Activated gamma-delta T cell treated with Interleukin-2 at 50 U/mL for 16 hours (primary cell): ENCODE results near the gene IMMP2L.

Experiments used
- DNase-seq: peaks from one replicate; pipeline ENCODE4 v3.0.0-alpha.2; 2020

Gene IMMP2L

DNA sequence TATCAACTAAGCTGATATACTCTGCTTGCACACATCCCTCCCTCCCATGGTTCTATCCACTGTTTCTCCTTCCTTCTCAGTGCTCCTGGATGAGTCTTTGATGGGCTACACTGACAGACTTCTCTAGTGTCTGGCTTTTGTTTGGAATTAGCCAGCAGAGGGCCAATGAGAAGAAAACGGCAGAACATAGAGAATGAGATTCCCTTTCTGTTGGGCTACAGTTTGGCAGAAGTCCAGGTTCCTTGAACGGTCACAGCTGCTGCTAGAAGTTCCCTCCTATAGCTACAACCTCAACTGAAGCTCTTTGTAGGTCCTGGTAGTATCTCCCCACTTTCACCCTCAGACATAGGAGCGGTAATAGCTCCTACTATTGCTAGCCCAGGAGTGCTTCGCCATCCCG, 722.4 kb downstream of the IMMP2L start:
- no peak for DNase-seq

DNA sequence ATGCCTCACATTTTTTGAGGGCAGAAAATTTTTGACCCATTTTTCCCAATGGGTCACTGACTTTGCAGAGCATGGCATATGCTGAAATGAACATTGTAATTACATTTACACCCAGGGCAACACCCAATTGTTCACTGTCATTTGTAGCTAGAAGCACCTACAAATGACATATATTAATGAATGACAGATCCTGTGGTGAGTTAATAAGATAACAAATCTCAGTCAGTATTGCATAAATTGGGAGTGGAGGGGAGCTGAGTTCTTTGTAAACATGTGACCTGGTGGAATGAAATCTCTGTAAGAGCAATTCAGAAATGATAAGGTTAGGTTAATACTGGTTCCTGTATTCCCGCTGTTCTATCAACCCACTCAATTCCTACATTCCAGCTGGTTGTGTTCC, 726.4 kb downstream of the IMMP2L start:
- DNase-seq = no peak

DNA sequence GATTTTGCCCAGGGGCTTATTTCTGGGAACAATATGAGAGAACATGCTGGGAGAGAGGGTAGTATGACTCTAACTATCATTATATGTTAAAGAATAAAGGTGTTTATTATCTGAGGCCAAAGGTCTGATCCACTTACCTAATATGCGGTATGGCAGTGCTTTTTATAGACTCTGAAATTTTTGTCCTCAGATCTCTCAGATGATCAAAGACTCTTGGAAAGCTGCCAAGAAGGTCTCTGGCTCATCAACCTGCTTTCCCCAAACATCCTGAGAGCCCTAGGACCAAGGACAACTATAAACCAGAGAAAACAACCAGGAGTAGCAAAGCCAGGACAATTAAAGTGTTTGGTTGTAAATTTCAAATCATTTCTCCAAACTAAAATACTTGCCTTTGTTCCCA, 727.1 kb downstream of the IMMP2L start:
- DNase-seq = no peak

DNA sequence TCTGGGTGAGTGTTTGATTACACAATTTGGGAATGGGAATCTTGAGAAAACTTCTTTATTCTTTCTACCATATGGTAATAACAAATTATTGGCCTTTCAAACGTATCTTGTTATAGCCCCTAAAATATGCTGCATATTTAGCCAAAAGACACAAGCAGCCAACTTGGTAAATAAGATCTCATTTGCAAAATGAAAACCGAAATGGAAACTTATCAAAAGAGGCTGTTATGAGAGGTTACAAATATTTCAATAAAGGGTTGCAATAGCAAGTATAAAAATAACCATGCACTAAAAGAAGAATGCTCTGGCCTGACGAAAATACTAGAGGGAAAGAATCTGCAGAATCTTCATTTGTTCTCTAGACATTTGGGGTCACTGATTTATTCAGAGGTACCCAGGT, 730.9 kb downstream of the IMMP2L start:
- no peak for DNase-seq

DNA sequence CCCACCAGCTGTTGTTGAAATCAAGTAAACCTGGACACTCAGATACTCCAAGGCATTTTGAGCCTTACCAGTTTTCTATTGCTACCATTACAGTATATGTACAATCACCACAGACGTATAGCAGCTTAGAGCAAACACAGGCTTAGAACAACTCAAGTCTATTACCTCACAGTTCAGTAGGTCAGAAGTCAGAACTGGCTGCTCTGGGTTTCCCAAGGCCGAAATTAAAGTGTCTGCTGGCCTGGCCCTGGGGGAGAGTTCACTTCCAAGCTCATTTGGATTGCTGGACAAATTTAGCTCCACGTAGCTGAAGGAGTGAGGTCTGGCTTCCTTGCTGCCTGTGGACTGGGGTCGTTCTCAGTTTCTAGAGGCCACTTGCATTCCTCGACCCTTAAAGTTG, 731.5 kb downstream of the IMMP2L start:
- DNase-seq = no peak

DNA sequence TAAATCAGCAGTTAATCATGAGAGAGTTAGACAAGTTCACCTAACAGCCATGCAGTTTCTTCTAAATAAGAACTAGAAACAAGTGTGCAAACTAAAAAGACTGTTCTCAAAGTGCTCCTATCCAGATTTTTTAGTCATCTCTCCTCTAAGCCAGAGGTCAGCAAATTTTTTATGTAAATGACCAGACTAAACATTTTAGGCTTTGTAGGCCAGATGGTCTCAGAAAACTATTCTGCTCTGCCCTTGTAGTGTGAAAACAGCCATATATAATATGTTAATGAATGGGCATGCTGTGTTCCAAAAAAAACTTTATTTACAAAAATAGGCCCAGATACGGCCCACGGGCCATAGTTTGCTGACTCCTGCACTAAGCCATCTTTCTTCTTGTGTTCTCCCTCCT, 734.4 kb downstream of the IMMP2L start:
- no peak for DNase-seq

DNA sequence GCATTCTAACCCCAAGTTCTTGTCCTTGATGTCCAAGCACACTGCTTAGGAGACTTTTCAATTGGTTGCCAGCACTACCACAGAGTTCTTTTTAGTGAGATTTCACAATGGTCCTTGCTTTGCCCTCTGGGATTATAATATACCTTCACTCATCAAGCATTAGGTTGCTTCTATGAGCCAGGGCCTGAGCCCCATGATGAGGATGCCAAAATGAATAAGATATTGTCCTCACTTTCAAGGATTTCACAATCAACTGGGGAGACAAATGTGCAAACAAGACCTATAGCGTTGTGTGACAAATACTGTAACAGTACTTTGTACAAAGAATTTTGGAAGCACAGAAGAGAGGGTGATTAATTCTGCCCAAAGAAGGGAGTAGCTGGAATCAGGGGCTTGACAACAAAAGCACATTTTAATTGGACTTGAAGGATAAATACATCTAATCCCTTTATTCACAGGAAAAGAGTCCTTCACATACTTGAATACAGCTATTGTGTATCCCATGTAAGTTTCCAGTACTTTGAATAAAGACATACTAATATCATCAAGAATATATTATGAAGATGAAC, 734.9 kb downstream of the IMMP2L start:
- no peak for DNase-seq

DNA sequence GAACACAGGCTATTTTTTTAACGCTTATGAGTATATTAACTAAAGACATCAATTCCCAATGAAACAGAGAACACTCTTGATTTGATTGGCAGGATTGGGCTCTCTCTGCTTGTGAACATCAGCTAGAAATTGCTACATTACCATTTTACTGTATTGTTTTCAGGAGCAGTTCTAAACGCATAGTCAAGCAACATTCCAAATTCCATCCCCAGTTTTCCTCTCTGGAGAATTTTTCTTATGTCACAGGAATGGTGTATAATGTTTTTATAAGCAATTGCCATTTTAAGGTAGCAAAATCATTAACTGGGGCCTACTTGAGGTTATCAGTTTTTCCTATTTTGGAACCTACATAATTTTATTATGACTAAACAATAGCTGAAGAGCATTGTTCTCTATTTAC, 748.3 kb downstream of the IMMP2L start:
- no peak for DNase-seq

DNA sequence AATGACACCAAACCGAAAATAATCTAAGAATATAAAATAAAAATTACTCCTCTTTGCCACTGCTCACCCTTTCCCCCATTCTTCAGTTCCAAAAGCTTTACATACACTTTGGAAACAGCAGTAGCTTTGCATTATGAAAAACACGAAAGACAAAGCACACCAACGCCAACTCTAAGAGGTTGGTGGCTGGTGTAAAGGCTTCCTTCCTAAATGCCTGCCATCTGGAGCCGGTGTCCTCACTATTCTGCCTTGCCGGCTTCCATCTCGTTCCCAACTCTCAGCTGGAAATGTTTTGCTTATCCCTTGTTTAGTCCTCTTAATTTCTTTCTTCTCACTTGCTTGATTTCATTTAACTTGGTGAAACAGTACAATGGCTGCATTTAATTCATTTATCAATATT, 752.5 kb downstream of the IMMP2L start:
- no peak for DNase-seq

DNA sequence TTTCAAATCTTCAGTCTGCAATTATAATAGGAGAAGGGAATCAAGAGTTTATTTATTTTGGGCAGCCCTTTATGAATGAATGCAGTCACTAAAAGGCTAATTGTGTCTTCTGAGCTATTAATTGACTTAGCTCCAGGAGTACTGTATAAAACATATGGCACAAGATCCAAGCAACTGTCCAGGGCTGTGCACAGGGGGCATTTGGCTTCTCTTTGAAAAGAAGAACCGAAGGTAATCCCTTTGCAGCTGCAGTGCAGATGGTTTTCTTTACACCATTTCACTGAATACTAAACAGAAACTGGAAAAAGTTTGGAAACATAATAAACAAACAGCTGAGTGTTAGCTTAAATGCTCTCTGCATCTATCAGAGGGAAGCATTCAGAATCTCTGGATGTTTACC, 753.9 kb downstream of the IMMP2L start:
- no peak for DNase-seq

DNA sequence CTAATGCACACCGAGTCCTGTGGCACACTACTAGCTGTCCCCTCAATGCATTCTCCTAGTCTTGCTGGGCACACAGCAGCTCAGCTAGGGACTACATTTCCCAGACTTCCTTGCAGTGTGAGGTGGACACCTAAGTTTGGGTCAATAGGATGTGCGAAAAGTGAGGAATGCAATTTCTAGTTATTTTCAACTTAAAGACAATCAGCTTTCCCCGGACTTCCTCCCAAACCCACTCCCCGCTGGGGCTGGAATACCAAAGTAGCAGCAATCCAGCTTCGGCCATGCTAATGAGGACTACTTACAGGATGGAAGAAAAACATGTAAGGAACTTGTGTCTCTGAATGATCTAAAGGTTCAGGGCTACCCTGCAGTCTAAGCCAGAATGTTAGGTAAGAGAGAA, 757.8 kb downstream of the IMMP2L start:
- no peak for DNase-seq

DNA sequence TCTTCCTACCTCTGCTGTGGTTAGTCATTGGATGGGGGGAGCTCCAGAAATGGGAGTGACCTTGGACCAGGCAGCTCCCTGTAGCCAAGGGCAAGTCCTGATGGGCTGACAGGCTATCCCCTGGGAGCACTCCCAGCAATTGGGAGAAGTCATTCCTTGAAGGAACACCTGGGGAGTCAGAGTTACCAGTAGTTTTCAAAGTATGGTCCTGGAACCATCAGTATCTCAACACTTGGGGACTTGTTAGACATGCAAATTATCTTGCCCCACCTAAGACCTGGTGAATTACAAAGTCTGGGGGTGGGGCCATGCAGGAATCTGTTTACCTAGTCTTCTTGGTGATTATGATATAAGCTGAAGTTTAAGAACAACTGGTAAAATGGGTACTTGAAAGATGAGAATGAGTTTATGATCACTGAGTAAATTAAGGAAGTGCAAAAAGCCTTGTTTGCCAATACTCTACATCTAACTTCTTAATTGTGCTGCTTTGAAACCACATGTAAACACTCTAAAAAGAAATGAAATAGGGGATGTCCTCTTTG, 758.6 kb downstream of the IMMP2L start:
- no peak for DNase-seq

DNA sequence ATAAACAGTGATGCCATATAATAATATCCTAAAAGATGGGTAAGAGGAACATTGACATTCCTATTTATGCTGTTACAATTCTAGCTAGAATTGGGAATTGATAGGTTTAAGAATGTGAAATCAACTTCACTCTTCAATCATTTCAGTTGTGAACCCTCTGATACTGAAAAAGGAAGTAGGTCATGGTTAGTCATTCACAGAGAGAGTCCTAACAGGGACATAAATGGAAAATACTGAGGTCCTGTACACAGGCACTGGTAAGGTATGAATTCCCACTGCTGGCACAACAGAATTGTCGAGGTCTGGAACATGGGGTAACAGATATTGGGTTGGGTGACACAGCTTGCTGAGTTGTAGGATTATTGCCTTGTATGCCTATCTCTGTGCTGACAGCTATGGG, 760.8 kb downstream of the IMMP2L start:
- DNase-seq = no peak

DNA sequence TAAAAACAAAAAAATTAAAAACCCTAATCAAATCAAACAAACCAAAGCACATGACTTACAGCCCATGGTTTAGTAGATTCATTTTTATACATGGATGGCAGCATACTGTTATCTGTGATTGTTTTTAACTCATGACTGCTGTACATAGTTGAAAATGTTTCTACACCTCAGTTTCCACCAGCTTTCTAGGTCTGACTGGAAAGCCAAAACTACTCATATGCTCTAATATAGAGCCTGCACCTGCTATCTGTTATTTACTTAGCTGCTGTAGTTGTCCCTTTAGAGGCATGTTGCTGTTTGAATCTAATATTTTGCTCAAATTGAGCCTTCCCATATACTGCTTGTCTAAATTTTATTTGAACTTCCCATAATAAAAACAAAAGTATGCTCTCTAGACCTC, 761.3 kb downstream of the IMMP2L start:
- no peak for DNase-seq

DNA sequence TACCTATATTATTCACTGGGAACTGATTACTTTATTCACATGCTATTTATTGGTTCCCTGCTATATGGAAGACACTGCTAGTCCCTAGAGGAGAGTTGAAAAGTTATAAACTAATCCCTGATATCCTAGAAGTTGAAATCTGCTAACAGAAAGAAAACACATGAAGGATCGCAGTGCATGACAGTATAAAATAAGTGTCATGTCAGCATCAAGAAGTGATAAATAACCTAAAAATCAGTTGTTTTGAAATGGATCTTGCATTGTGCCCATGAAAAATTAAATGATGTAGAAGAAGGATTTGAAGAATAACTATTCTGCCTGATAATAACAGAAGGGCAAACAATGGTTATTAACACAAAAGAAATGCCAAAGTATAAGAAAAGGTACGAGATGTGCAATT, 764.6 kb downstream of the IMMP2L start:
- no peak for DNase-seq

DNA sequence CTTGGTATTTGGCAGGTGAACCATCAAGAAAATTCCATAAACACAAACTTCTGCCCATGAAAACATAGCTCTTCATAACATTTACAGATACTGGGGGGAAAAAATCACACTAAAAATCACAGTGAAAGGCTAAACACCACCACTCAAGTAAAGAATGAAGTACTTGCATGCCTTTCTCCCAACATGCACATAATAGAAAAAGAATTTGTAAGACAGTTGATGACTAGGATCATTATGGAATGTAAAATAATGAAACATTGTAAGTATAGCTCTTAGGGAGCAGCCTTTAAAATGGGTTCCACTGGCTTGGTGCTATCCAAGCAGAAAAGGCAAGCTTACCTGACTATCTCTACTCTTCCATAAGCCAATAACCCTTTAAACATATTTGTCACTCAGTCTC, 771.3 kb downstream of the IMMP2L start:
- no peak for DNase-seq

DNA sequence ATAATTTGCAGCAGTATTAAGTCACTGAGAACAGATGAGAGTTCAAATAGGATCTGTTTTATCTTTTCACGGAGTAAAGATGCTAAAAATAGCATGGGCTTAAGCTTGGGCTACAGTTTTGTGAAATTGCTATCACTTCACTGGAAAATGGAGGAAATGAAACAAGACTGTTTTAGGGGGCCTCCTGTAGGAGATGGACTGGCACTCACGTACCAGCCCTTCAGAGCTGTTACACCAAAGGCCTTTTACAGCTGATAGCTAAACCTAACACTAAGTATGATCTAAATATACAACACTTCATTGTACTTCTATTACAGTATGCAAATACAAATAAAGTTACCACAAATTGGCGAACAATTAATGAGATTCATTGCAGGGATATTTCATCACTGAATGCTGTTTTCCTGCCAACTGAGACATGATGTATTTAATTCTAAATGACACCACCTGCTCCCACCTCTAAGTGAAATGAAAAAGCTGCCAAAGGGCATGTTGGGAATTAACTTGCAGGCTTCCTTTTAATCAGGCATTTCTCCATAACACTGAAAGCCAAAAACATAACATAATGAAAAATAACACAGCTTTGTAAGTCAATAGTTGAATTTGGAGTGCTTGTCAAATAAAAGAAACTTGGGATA, 775.8 kb downstream of the IMMP2L start:
- DNase-seq = no peak

DNA sequence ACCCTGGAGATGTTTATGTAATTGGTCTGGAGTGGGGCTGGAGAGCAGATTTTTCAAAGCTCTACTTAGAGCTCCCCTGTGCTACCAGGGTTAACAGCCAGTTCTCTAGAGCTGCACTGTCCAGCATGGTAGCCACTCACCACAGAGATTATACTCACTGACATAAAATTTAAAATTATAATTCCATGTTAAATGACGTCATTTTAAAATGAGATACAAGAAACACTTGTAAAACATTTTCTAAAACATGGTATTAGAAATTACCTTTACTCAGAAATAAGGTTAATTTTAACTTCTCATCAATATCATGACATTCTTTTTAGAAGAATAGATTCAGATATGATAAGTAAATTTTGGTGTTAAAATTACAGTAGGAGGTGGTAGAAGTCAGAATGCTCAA, 777.5 kb downstream of the IMMP2L start:
- DNase-seq = no peak

DNA sequence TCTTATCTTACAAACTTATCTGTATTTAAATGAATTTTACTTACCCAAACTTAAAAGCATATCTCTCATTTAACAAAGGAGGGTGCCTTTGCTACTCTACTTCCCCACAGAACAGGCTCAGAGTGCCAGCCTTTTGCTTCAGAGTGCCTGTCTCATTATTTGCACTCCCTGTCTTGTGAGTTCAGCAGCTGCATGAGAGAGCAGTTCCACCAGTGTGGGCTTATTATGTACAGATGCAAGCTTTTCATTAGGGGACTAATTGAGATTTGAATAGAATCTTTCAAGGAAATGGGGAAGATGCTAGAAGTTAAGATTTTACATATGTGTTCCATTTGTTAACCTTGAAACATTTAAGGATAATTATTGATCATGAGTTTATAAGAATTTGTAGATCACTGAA, 781.6 kb downstream of the IMMP2L start:
- DNase-seq = no peak

DNA sequence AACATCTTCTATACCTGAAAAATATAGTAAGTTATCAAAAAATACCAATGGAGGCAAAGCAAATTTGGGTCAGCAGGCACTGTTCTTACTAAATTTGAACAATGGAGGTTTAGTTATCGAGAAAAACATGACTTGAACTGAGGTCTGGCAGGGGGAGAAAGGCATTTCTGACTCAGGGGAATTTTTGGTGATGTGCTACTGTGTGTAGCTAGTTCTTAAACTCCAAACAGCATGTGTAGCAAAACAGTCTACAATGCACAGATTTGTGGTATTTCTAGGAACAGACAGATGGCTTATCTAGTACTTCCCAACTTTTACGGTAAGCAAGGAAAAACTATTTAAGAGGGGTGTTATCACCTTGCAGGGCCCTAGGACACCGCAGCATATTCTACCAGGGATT, 783.0 kb downstream of the IMMP2L start:
- no peak for DNase-seq

DNA sequence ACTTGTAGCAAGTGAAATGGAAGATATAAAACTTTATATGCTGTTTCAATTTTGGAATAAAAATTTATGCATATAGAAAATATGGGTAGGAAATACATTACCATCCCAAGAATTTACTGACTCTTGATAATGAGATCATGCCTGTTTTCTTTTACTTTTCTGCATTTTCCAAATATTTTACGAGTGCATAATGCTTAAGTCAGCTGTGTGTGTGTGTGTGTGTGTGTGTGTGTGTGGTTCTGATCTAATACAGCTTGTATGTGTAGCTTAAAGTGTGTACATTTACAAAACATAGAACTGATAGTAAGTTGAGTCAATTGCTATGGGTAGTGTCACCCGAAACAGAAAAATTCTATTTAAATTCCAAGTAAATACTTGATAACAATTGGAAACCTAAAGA, 787.2 kb downstream of the IMMP2L start:
- no peak for DNase-seq

DNA sequence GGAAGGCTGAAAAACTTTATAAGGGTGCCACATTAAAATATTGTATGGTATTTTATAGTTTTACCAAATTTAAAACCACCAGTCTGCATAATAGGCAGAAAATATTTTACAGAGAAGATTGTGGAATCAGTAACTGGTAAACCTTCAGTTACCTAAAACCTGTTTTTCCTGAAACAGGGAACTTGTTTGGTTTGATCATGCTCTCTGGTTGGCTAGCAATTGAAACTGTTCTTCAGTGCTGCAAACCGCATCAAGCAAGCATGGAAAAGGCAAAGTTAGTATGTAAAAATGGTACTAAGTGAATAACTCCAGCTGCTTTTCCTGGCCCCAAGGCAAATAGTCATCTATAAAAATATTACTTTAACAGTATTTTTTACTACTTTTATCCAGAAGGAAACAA, 788.2 kb downstream of the IMMP2L start:
- no peak for DNase-seq

DNA sequence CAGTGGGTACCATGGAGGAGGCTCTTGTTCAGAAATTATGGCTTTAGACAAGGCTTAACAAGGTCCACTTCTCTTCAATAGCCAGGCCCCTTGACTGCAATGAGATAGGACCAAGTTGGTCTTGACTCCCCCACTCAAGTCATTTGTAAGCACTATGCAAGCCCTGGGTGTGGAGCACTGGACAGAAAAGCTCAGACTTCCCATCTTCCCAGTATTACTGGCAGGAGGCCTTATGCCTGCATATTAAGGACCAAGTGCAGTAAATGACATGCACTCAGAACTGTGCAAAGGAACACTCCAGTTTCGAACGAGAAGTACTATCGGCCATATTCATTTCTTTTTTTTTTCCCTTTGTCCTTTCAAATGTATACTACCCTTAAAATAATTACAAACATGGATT, 789.7 kb downstream of the IMMP2L start:
- DNase-seq = no peak

DNA sequence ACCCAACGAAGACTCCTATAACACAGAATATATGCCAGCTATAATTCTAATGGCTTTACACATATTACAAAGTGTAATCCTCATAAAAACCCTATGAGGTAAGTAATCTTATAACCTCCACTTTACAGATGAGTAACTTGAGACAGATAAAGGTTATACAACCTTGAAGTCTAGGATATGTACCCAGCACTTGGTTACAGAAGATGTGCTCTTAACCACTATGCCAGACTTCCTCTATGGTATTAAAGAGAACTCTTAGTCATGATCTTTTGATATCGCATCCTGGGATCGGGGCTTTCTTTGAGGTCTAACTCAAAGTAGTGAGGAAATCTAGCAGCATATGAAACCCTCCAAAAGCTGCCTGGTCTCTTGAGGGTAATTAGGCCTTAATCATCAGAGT, 790.6 kb downstream of the IMMP2L start:
- no peak for DNase-seq

DNA sequence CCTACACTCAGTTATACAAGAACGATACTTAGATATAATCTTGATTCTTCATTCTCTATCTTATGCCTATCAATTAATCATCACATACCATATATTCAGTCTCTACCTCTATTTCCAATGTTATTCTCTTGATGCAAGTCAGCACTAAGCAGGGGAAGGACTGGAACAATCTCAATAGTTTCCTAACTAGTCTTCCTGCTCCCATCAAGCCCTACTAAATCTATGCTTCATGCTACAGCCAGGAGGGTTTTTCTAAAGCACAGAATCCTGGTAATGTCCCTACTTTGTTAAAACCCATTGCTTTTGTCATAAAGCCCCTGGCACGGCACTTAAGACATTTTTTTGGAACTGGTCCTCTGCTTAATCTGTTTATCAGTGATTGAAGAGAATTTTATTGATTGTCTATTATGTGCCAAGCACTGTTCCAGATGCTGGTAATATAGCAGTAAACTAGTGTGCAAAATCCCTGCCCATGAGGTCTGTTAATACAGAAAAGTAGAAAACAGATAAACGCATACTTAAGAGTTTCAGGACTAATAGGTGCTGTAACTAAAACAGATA, 794.7 kb downstream of the IMMP2L start:
- no peak for DNase-seq
